Measurements from ENCODE around the gene CHST7.
"Not testable (repeated sequence)": the region's sequence is repeated elsewhere in the genome, so short reads cannot be mapped to it uniquely, and the experiment has no call there.

The CHST7 gene

GRCh38 chrX:46573331-46573891, at the start of gene CHST7:
Gene CHST7, plus strand, starts transcription at chrX:46573765. Its CDS starts 167 bp downstream, at chrX:46573932.
- DNase-seq (ENCODE audit: insufficient read length, low spot score), result peak; percentile 41
- FAIRE-seq, result no peak

- not testable (repeated sequence) for DNase-seq (ENCODE audit: insufficient read length, low spot score); FAIRE-seq
These were observed 44.9 kb upstream of the CHST7 start for GRCh38 chrX:46528640-46529039.

- DNase-seq (ENCODE audit: insufficient read length, low spot score); FAIRE-seq: not testable (repeated sequence)
These were observed 43.7 kb upstream of the CHST7 start for GRCh38 chrX:46529740-46530403.

- not testable (repeated sequence) for FAIRE-seq; DNase-seq (ENCODE audit: insufficient read length, low spot score)
These were observed 43.1 kb upstream of the CHST7 start for GRCh38 chrX:46530404-46530908.

- no peak for FAIRE-seq
- DNase-seq (ENCODE audit: insufficient read length, low spot score), result no peak
These were observed 42.1 kb upstream of the CHST7 start for GRCh38 chrX:46531442-46531841.

- DNase-seq (ENCODE audit: insufficient read length, low spot score) (no peak), FAIRE-seq (no peak)
These were observed 30.1 kb upstream of the CHST7 start for GRCh38 chrX:46543441-46543840.

GRCh38 chrX:46544527-46544926, 29.0 kb upstream of the CHST7 start:
- not testable (repeated sequence) for DNase-seq (ENCODE audit: insufficient read length, low spot score); FAIRE-seq

GRCh38 chrX:46545111-46546005, 28.2 kb upstream of the CHST7 start, which contains the start of gene ZNF674:
Gene ZNF674, minus strand, starts transcription at chrX:46545421. Its CDS starts 3,334 bp downstream, at chrX:46542087.
- FAIRE-seq (peak; percentile 90), DNase-seq (ENCODE audit: insufficient read length, low spot score) (peak; percentile 79)

GRCh38 chrX:46547857-46548256, 25.7 kb upstream of the CHST7 start:
- FAIRE-seq, result no peak
- DNase-seq (ENCODE audit: insufficient read length, low spot score), result no peak

- FAIRE-seq, result no peak
- DNase-seq (ENCODE audit: insufficient read length, low spot score), result no peak
These were observed 23.7 kb upstream of the CHST7 start for GRCh38 chrX:46549914-46550313.

- DNase-seq (ENCODE audit: insufficient read length, low spot score) (no peak), FAIRE-seq (no peak)
These were observed 22.0 kb upstream of the CHST7 start for GRCh38 chrX:46551494-46552128.

- no peak for FAIRE-seq
- no peak for DNase-seq (ENCODE audit: insufficient read length, low spot score)
These were observed 19.6 kb upstream of the CHST7 start for GRCh38 chrX:46553935-46554334.

GRCh38 chrX:46554942-46555341, 18.6 kb upstream of the CHST7 start:
- DNase-seq (ENCODE audit: insufficient read length, low spot score) (no peak), FAIRE-seq (no peak)

GRCh38 chrX:46559062-46559461, 14.5 kb upstream of the CHST7 start:
- no peak for DNase-seq (ENCODE audit: insufficient read length, low spot score)
- no peak for FAIRE-seq

GRCh38 chrX:46561824-46562657, 11.5 kb upstream of the CHST7 start:
- no peak for FAIRE-seq
- no peak for DNase-seq (ENCODE audit: insufficient read length, low spot score)

- no peak for DNase-seq (ENCODE audit: insufficient read length, low spot score)
- no peak for FAIRE-seq
These were observed 6.2 kb upstream of the CHST7 start for GRCh38 chrX:46567388-46567787.

- FAIRE-seq, result no peak
- no peak for DNase-seq (ENCODE audit: insufficient read length, low spot score)
These were observed 3.9 kb upstream of the CHST7 start for GRCh38 chrX:46569621-46570020.

GRCh38 chrX:46571423-46572339, 1.9 kb upstream of the CHST7 start:
- no peak for DNase-seq (ENCODE audit: insufficient read length, low spot score)
- no peak for FAIRE-seq

All from HTR-8/SVneo (cell line).